WTC11 (cell line): ENCODE measurements around the gene MRPL40.

Source experiments
- CTCF ChIP-seq: fragments of 200-600 bp; IDR thresholded peaks from 2 replicates; pipeline ENCODE4 v1.8.0; 2022; ENCODE audit warnings: antibody characterized with exemption
- PRRX2 ChIP-seq: fragments of 250-450 bp; sonication (Bioruptor Pico); IDR thresholded peaks from 2 replicates; pipeline ENCODE4 v1.8.0; 2021; ENCODE audit warnings: mild to moderate bottlenecking

- no peak for TF ChIP-seq CTCF
- no peak for TF ChIP-seq PRRX2 (CRISPR knock-in tag)
These were observed 15.8 kb downstream of the MRPL40 start for GRCh38 chr22:19448076-19448607.
